Measurements from ENCODE around the gene ACLY. TPM values are rescaled to one million over a fixed set of nuclear protein-coding genes. Genes with fewer than 3 reads are reported as not detected.

Gene ACLY
- total and polyA plus RNA-seq, 2 of the 13 experiments (the other 11 are each of a cell fraction or from before 2014, with no cell fraction given), result 111 to 218 TPM

DNA sequence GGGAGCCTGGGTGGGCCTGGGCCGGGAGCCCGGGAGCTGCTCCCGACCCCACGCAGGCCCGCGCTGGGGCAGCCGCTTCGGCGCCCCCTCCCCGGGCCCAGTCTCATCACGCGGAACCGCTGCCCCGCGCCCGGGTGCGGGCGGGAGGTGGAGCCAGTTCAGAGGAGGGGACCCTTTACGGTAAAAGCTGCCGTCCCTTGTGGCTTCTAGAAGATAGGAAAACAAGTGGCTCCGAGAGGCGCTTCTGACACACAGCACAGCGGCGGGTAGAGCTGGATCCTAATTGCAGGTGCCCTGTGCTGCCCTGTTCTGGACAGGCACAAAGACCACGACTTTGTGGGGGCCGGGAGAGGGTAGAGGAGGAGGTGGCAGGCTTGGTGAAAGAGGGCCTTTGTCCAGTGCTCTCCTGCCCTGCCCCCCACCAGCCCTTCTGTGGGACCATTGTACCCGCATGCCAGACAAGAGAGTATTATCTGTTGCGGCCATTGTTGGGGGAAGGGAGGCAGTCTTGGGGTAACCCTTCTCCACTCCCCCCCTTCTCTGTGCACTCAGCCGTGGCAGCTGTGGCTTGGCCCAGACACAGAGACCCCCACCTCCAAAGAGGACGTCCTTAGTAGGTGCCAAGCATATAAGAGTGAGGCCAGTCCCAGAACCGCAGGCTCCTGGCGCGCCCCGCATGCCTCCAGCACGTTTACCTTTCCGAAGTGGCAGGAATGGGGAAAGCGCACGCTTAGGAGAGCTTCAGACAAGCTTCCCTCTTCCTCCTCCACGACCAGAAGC, 48.6 kb upstream of the ACLY start (continued):
- TF ChIP-seq ZNF768 (CRISPR knock-in tag; IDR thresholded peaks at IDR 0.05) (peak; percentile 99), ZNF564 (CRISPR knock-in tag; IDR thresholded peaks at IDR 0.05) (peak; percentile 21; the same call in 1 of the 2 replicates), POLR2AphosphoS5 (IDR thresholded peaks at IDR 0.05; ENCODE audit: low read depth, low read length) (peak; percentile 60; the same call in 1 of the 2 replicates), PAXIP1 (CRISPR knock-in tag; conservative IDR thresholded peaks at IDR 0.05) (peak; percentile 51), RBFOX2 (IDR thresholded peaks at IDR 0.05; ENCODE audit: low read depth, low read length) (peak; percentile 88), ZNF121 (CRISPR knock-in tag; IDR thresholded peaks at IDR 0.05) (peak; percentile 98), ZNF292 (CRISPR knock-in tag; IDR thresholded peaks at IDR 0.05; ENCODE audit: borderline replicate concordance, low read depth) (0 out of 2 replicates have a peak, but pooled peaks have one; percentile 21), HDAC2 (CRISPR knock-in tag; IDR thresholded peaks at IDR 0.05) (peak; percentile 9; the same call in 1 of the 2 replicates), NR1H2 (CRISPR knock-in tag; IDR thresholded peaks at IDR 0.05; ENCODE audit: borderline replicate concordance, low read depth) (0 out of 2 replicates have a peak, but pooled peaks have one; percentile 32), EP300 (IDR thresholded peaks at IDR 0.05; ENCODE audit: low read depth in 2 of 2, low read length in 2 of 2) (peak; percentile 39 to 48; a peak in 1 of 4 replicates), EP300 (CRISPR knock-in tag; IDR thresholded peaks at IDR 0.05; ENCODE audit: borderline replicate concordance) (peak; percentile 61; the same call in 1 of the 2 replicates), ZC3H4 (CRISPR knock-in tag; IDR thresholded peaks at IDR 0.05; ENCODE audit: borderline replicate concordance) (0 out of 2 replicates have a peak, but pooled peaks have one; percentile 12), HIVEP1 (CRISPR knock-in tag; IDR thresholded peaks at IDR 0.05) (peak; percentile 26; the same call in 1 of the 2 replicates), ZBTB34 (CRISPR knock-in tag; IDR thresholded peaks at IDR 0.05) (peak; percentile 6; the same call in 1 of the 2 replicates)
- TF ChIP-seq, protein P1, sequence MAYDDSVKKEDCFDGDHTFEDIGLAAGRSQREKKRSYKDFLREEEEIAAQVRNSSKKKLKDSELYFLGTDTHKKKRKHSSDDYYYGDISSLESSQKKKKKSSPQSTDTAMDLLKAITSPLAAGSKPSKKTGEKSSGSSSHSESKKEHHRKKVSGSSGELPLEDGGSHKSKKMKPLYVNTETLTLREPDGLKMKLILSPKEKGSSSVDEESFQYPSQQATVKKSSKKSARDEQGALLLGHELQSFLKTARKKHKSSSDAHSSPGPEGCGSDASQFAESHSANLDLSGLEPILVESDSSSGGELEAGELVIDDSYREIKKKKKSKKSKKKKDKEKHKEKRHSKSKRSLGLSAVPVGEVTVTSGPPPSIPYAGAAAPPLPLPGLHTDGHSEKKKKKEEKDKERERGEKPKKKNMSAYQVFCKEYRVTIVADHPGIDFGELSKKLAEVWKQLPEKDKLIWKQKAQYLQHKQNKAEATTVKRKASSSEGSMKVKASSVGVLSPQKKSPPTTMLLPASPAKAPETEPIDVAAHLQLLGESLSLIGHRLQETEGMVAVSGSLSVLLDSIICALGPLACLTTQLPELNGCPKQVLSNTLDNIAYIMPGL (CRISPR knock-in tag; IDR thresholded peaks at IDR 0.05; ENCODE audit: borderline replicate concordance in 1 of 2, low read depth in 1 of 2), result no peak; a peak in 1 of 4 replicates
- TF ChIP-seq, protein P2, sequence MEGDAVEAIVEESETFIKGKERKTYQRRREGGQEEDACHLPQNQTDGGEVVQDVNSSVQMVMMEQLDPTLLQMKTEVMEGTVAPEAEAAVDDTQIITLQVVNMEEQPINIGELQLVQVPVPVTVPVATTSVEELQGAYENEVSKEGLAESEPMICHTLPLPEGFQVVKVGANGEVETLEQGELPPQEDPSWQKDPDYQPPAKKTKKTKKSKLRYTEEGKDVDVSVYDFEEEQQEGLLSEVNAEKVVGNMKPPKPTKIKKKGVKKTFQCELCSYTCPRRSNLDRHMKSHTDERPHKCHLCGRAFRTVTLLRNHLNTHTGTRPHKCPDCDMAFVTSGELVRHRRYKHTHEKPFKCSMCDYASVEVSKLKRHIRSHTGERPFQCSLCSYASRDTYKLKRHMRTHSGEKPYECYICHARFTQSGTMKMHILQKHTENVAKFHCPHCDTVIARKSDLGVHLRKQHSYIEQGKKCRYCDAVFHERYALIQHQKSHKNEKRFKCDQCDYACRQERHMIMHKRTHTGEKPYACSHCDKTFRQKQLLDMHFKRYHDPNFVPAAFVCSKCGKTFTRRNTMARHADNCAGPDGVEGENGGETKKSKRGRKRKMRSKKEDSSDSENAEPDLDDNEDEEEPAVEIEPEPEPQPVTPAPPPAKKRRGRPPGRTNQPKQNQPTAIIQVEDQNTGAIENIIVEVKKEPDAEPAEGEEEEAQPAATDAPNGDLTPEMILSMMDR (CRISPR knock-in tag; IDR thresholded peaks at IDR 0.05), result 0 out of 2 replicates have a peak, but pooled peaks have one; percentile 8
- TF ChIP-seq, protein P3, sequence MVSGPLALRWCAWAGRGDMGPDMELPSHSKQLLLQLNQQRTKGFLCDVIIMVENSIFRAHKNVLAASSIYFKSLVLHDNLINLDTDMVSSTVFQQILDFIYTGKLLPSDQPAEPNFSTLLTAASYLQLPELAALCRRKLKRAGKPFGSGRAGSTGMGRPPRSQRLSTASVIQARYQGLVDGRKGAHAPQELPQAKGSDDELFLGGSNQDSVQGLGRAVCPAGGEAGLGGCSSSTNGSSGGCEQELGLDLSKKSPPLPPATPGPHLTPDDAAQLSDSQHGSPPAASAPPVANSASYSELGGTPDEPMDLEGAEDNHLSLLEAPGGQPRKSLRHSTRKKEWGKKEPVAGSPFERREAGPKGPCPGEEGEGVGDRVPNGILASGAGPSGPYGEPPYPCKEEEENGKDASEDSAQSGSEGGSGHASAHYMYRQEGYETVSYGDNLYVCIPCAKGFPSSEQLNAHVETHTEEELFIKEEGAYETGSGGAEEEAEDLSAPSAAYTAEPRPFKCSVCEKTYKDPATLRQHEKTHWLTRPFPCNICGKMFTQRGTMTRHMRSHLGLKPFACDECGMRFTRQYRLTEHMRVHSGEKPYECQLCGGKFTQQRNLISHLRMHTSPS (CRISPR knock-in tag; IDR thresholded peaks at IDR 0.05; ENCODE audit: low read depth), result peak; percentile 72; the same call in 1 of the 2 replicates

All from HepG2 (cell line).